ENCODE measurements around the gene PCCA.

- TF ChIP-seq CTCF (conservative IDR thresholded peaks at IDR 0.05; ENCODE audit: low read depth in 2 of 2) (no peak), NANOG (IDR thresholded peaks at IDR 0.05; ENCODE audit: borderline replicate concordance) (no peak), REST (IDR thresholded peaks at IDR 0.05; ENCODE audit: unreplicated experiment) (no peak), EZH2 (IDR thresholded peaks at IDR 0.05; ENCODE audit: low read depth, unreplicated experiment) (no peak), EZH2phosphoT487 (IDR thresholded peaks at IDR 0.05; ENCODE audit: unreplicated experiment) (no peak), ZNF114 (CRISPR knock-in tag; IDR thresholded peaks at IDR 0.05) (no peak), ZNF331 (CRISPR knock-in tag; IDR thresholded peaks at IDR 0.05; ENCODE audit: low read depth) (no peak), POLR2AphosphoS5 (IDR thresholded peaks at IDR 0.05; ENCODE audit: low read depth) (no peak), CREB1 (CRISPR knock-in tag; IDR thresholded peaks at IDR 0.05; ENCODE audit: low read depth) (no peak), JUNB (IDR thresholded peaks at IDR 0.05; ENCODE audit: unreplicated experiment) (no peak), STAT1 (IDR thresholded peaks at IDR 0.05; ENCODE audit: unreplicated experiment) (no peak)
These were observed 119.1 kb downstream of the PCCA start for GRCh38 chr13:100208002-100208401.

All from GM23338 (cell line).